NCI-H1417 (cell line): ENCODE results near the gene DEAF1.

Experiments
- DNase-seq, 3 experiments: peaks; one replicate each; lab custom pipeline; 2025; lab: John Stamatoyannopoulos, UW

The DEAF1 gene

GRCh38 chr11:612201-612960 is 82.6 kb downstream of the DEAF1 start:
- peak in 1 of 3 experiments; percentile 32 for DNase-seq

- no peak for DNase-seq
These were observed 83.7 kb downstream of the DEAF1 start for GRCh38 chr11:611001-611996.

- no peak for DNase-seq
These were observed 84.7 kb downstream of the DEAF1 start for GRCh38 chr11:610146-610801.

GRCh38 chr11:609341-609811 is 85.6 kb downstream of the DEAF1 start:
- DNase-seq, result no peak

GRCh38 chr11:608791-609251 is 86.2 kb downstream of the DEAF1 start:
- DNase-seq, result no peak

- no peak for DNase-seq
These were observed 86.9 kb downstream of the DEAF1 start for GRCh38 chr11:607971-608659.

GRCh38 chr11:607020-607780 is 87.8 kb downstream of the DEAF1 start:
- no peak for DNase-seq

GRCh38 chr11:606245-606644 is 88.8 kb downstream of the DEAF1 start:
- peak in 2 of 3 experiments; percentile 34 to 55 for DNase-seq

GRCh38 chr11:605286-606129 is 89.5 kb downstream of the DEAF1 start:
- DNase-seq, result no peak

- DNase-seq, result no peak
These were observed 91.9 kb downstream of the DEAF1 start for GRCh38 chr11:603154-603553.

- DNase-seq, result no peak
These were observed 93.3 kb downstream of the DEAF1 start for GRCh38 chr11:601573-602245.

- no peak for DNase-seq
These were observed 96.9 kb downstream of the DEAF1 start for GRCh38 chr11:598005-598680.

- no peak for DNase-seq
These were observed 97.8 kb downstream of the DEAF1 start for GRCh38 chr11:597166-597725.

- DNase-seq, result no peak
These were observed 98.6 kb downstream of the DEAF1 start for GRCh38 chr11:596374-596773.

- DNase-seq, result no peak
These were observed 99.6 kb downstream of the DEAF1 start for GRCh38 chr11:595400-595799.
